ENCODE data around the gene ZNF142.
A peak's percentile ranks its signal among the peaks of the same experiment; 100 is the strongest.

The ZNF142 gene

DNA sequence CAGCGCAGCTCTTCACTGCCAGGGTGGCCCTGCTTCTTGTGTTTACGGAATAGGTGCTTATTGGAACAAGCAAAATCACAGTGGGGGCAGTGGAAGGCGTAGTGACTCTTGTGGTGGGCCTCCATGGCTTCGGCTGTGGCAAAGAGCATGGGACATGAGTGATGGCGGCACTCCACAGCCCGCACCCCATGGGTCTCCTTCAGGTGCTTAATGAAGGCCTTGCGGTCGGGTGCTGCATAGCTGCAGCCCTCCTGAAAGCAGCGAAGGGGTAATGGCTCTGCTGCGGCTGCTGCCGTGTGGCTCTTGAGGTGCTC, 10.7 kb downstream of the ZNF142 start:
- no peak for DNase-seq

DNA sequence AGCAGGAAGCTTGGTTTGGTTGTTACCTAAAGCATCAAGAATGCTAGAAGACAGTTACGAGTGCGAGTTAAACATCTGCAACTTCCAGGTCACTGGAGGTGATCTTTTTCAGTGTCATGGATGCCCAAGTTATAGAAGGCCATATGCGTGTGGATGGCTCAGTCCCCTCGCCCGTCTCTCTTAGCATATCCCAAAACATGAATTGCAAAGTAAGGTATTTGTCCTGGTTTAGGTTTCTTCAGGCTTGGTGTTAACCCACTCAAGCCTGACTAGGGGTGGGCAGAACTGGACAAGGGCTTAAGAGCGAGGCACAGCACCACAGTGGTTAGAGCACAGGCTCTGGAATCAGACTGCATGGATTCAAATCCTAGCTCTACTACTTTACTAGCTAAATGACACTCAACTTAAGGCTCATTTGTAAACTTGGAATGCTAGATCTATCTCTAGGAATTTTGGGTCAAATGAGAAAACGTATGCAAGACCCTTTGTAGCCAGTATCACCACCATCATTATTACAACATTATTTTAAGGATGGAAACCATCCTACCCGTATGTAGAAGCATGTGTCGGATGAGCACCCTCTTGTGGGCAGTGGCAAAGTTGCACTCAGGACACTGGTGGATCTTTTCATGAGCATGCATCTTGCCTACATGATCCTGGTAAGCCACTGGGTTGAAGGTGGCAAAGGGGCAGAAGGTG, 11.2 kb downstream of the ZNF142 start:
- peak; percentile 48 for DNase-seq

DNA sequence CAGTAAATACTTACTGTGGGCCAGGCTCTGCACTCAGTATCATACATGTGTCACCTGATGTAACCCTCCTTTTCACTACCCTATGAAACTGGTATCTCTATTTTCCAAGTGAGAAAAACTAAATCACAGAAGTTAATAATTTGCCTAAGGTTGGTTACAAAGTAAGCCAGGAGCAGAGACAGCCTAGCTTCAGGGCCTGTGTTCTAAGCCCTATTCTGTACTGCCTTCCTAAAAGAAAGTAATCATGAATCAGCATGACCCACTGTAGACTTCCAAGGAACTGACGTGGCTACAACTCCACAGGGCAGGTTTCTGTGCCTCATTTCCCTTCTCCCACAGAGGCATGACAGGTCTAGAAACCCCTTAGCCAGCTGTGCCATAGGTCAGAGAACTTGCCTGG, 14.3 kb downstream of the ZNF142 start:
- DNase-seq = no peak

DNA sequence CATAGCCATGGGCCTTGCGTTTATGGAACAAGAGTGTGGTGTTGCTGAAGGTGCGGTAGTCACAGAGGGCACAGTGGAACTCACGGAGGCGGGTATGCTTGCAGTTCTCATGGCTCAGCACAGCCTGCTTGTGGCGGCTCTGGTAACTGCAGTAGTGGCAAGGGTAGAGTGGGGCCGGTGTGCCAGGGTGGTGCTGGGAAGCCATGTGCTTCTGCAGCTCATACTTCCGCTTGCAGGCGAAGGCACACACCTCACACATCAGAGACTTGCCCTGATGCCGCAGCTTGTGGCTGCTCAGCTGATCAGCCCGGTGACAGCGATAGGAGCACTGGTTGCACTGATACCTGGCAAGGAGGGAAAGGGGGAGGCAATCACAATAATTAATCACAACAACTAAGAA, 14.7 kb downstream of the ZNF142 start:
- no peak for DNase-seq

DNA sequence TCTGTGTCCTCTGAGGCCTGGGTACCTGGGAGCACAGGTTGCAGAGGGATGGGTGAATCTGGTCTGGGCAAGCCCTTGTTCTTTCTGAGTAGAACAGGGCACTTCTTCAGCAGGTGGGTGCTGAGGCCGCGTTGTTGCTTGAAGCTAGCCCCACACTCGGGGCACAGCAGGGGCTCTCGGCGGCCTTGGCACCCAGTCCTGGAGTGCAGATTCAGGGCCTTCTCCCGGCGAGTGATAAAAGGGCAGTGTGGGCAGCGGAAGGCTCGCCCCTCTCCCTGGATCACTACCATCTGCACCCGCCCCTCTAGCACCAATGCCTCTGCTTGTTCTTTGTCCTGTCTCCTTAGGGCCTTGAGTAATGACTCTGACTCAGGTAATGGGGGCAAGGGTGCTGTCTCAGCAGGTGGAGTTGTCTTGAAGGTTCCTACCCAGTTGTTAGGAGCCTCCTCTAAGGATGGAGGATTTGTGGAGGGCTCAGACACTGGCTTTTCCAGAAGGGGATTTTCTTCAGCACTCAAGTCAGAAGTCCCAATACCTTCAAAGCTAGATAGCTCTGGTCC, 15.6 kb downstream of the ZNF142 start:
- DNase-seq = no peak

DNA sequence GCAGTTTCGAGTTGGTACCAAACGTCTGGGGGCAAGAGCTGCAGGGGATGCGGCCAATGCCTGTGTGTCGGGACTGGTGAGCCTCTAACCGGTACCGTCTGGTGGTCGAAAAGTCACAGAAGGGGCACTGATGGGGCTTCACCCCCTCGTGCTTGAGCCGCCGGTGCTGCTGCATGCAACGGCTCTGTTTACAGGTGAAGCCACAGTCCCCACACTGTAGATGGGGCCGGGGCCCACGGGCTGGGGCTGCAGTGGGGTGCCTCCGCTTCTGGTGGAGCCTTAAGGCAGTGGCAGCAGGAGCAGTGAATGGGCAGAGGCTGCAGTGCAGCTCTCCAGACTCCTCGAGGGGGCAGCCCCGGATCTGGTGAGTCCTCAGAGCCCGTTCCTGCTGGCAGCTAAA, 16.6 kb downstream of the ZNF142 start:
- no peak for DNase-seq

DNA sequence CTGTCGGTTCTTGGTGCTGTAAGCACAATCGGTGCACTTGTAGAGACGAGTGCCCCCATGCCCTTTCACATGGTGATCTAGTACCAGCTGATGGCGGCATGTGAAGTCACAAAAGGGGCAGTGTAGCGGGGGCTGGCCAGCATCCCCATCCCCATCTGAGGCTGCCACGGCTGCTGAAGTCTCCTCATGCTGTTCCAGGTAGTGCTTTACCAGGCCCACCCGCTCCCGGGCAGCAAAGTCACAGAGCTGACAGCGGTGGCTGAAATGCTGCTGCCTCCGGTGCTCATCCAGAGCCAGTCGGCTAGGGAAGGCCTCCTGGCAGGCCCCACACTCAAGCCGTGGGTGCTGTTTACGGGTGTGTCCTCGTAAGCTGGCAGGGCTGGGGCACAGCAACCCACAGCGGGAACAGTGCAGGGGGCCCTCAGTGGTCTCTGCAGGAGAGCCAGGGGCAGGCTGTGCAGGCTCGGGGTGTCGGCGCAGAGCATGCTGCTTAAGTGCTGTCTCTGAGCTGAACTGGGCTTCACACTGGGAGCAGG, 17.2 kb downstream of the ZNF142 start:
- DNase-seq = no peak

DNA sequence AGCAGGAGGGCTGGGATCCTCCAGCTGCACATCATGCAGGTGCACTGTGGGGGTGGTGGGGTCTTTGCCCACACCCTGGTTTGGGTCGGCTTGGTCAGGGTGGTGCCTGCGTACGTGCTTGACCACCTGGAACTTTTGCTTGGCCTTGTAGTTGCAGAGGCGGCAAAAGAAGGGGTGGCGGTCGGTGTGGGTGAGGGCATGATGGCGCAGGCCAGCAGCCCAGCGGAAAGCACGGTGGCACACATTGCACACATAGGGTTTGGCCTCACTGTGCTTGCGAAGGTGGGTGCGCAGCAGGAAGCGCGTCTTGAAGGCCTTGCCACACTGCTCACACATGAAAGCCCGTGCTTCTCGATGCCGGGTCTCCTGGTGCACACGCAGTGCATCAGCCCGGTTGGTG, 21.1 kb downstream of the ZNF142 start:
- no peak for DNase-seq

DNA sequence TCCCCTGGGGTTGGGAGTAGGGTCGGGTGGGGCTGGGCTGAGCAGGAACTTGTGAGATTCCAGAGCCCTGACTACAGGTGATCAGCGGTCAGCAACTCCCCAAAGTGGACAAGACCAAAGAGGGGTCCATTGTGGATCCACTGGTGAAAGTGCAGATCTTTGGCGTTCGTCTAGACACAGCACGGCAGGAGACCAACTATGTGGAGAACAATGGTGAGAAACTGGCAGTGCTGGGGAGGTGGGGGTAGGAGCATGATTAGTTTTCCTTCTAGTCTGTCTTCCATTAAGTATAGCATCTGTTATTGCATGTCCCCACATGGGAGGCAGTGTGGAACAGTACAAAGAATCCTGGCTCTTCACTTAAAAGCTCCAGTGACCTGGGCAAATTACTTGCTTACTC, 23.7 kb downstream of the ZNF142 start:
- no peak for DNase-seq

DNA sequence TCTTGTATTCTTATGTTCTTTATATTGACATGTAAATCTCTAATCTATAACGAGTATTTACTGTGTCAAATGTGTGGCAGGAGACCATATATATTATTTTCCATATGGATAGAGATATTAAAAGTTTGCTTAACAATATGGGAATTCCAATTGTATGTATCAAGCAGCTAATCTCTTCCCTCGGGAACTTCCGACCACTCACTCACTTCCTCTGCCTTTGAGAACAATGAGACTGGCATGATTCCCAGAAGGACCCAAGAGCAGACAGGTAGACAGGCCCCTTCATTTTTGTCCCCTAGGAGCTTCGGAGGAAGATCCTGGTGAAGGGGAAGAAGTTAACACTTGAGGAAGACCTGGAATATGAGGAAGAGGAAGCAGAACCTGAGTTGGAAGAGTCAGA, 27.6 kb downstream of the ZNF142 start:
- DNase-seq = no peak

DNA sequence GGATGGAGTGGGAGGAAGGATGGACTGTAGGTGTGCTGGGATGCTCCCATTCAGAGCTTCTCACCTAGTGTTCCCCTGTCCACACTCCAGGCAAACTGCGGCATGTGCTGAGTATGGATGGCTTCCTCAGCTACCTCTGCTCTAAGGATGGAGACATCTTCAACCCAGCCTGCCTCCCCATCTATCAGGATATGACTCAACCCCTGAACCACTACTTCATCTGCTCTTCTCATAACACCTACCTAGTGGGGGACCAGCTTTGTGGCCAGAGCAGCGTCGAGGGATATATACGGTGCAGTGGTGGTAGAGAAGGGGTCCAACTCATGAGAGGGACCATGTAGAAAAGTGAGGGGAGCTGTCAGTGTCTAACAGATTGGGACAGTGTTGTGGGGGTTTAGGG, 31.5 kb downstream of the ZNF142 start:
- DNase-seq = no peak

DNA sequence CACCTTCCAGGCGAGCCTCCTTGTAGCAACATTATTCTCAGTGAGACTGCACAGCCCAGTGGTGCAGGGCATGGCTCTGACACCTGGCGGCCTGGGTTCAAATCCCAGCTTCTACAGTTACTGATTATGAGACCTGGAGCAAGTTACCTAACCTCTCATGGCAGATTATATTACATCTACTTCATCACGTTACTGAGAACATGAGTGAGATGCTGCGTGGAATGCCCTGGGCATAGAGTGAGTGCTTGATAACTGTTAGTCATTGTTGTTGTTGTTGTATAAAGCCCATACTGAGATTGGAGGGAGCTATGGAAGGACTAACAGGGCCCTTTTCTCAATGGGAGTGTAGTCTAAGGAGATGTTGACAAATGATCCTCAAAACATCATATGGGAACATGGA, 33.1 kb downstream of the ZNF142 start:
- no peak for DNase-seq

DNA sequence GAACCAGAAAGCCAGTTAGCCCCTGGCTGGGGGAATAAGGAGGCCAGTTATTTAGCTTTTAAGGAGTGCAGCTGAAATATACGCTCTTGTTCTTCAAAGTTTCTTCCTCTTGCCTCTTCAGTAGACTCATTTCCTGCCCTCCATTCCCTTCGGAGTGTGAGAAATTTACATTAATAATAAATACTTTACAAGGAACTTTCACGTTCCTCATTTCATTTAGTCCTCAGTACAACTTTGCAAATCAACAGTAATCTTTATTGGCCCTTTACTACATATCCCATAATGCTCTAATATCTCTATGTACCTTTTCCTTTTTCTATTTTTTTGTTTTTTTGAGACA, 36.1 kb downstream of the ZNF142 start:
- no peak for DNase-seq

DNA sequence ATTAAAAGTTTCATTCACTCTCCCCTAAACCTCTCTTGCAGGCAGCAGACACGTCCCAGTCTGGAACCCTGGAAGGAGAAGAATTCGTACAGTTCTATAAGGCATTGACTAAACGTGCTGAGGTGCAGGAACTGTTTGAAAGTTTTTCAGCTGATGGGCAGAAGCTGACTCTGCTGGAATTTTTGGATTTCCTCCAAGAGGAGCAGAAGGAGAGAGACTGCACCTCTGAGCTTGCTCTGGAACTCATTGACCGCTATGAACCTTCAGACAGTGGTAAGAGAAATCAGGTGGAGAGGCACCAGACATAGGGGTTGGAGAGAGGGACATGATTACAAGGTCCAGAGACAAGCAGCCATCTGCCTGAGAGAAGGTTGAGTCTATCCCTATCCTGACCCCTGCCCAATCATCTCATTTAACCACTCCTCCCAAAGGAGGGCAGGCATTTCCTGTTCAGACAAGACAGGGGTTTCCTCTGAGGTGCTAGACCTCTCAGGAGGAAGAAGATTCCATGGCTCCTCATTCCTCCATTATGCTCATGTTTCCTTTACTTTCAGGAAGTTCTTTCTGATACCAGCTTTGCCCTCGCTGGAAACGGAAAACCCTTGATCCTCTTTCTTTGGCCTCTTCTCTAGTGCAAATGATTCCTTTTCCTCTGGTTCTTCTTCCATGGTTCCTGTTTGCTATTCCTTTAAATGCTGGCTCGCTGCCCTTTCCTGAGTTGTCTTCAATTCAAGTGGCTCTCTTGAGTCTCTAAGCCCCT, 36.6 kb downstream of the ZNF142 start:
- DNase-seq = no peak

DNA sequence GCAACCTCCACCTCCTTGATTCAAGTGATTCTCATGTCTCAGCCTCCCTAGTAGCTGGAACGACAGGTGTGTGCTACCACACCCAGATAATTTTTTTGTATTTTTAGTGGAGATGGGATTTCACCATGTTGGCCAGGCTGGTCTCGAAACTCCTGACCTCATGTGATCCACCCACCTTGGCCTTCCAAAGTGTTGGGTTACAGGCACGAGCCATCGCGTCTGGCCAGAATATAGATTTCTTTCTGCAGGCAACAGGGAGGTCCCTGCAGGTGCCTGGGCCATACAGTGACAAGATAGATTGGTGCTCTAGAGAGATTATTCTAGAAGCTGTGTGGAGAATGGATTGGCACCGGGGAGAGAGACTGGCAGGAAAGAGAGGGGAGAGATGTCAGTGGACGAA, 38.4 kb downstream of the ZNF142 start:
- no peak for DNase-seq

DNA sequence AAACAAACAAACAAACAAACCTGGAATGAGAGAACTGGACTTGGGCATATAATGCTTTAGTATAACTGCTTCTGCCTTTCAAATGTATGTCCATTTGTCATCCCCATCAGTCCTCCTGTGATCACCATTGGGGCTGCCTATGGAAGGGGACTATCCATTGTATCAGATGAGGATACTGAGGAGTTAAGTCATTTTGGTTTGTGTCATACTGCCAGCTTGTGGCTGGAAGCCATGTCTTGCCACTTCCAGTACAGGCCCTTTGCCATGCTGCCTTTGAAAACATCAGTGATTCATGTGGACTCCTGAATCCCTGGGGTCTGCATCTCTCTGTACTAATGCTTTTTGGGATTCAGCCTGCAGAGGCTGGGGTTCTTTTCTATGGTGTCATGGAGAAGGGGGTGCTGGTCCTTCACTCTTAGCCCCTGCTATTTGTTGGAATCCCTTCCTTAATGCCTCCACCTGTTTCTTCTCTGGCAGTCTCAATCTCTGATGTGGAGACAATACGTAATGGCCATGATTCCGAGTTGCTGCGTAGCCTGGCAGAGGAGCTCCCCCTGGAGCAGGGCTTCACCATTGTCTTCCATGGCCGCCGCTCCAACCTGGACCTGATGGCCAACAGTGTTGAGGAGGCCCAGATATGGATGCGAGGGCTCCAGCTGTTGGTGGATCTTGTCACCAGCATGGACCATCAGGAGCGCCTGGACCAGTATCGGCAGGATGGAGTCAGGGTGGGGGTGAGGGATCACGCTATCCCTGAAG, 41.1 kb downstream of the ZNF142 start:
- no peak for DNase-seq

DNA sequence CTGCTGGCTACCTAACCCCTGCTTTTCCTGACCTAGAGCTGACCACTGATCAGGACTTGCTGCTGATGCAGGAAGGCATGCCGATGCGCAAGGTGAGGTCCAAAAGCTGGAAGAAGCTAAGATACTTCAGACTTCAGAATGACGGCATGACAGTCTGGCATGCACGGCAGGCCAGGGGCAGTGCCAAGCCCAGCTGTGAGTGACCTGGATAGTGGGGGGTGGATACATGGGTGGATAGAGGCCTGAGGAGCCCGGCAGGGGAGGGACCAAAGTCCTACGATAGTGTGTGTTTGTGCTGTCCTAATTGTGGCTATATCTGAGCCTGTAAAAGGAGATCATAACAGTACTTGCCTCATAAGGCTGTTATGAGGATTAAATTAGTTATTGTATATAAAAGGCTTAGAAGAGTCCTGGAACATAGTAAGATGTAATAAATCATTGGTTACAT, 43.5 kb downstream of the ZNF142 start:
- DNase-seq = no peak

DNA sequence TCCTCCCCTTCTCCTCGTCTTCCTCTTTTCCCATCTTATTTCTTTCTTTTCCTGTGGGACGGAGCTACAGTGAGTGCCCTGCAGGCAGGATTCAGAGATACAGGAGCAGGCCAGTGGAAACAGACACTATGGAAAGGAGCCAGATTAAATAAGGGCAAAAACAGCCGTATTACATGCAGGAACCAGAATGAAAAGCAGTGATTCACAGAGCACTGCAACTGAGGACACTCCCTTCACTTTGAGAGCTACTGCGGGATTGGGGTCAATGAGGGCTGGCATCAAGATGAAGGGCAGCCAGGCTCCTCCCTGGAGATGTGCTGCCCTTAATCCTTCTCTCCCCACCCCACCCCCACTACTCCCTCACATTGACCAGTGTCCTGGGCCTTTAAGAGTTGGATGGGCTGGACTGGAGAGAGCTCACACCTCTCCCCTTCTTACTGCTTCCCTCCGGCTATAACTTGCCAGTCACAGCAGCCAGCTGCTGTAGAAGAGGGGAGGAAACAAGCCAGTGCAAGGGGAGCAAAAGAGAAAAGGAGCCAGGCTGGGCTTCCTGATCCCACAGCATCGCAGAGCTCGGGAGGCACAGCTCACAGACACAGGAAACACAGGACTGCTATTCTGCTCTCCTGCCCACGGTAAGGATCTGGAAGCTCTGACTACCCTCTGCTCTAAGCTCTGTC, 51.8 kb downstream of the ZNF142 start, which contains the start of gene PLCD4:
PLCD4 (plus strand) TSS at position 464 of the 680 bp plus-strand sequence. CDS start 7,841 bp downstream, outside the sequence.
- peak; percentile 77 for DNase-seq

DNA sequence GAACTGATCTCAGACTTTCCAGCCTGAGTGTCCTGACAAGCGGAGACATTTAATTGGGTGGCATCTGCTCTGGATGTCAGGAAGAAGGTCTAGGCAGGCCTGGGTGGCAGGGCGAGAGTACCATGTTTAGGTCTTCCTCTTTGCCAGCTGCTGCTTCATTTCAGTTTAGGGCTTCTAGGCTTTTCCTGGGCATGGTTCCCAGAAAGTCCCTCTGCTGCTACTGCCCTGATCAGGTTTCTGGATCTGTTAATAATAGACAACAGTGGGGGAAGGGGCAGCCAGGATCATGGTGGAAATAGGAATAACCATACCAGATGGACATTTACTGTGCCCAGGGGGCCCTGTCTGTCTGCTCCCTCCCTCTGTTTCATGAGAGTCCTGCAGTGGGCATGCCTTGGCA, 54.0 kb downstream of the ZNF142 start:
- DNase-seq = peak; percentile 81
